ENCODE data around the gene WNT2B.

Gene WNT2B

DNA sequence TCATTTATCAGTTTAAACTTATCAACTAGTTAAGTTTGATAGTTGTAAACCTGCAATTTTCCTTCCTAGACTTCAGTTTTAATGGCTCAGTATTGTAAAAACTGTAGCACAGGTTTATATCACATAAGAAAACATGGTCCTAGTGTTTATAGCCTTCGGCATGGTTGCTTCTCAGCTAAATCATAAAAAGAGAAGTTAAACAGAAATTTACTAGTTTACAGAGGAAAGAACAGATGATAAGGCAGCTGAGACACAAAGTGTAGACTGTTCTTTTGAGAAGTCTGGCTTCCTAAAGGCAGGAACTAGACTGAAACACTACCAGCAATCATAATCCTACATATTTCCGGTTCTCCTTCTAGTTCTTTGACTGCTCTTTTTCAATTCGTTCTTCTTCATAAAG, 39.8 kb downstream of the WNT2B start (continued):
- TF ChIP-seq TRIM28 (IDR thresholded peaks at IDR 0.05; ENCODE audit: borderline replicate concordance, low read length) = 0 out of 2 replicates have a peak, but pooled peaks have one; percentile 64
- peak; percentile 98 for TF ChIP-seq FEZF1 (tag by site-specific recombination; IDR thresholded peaks at IDR 0.05)
- TF ChIP-seq, protein P1, sequence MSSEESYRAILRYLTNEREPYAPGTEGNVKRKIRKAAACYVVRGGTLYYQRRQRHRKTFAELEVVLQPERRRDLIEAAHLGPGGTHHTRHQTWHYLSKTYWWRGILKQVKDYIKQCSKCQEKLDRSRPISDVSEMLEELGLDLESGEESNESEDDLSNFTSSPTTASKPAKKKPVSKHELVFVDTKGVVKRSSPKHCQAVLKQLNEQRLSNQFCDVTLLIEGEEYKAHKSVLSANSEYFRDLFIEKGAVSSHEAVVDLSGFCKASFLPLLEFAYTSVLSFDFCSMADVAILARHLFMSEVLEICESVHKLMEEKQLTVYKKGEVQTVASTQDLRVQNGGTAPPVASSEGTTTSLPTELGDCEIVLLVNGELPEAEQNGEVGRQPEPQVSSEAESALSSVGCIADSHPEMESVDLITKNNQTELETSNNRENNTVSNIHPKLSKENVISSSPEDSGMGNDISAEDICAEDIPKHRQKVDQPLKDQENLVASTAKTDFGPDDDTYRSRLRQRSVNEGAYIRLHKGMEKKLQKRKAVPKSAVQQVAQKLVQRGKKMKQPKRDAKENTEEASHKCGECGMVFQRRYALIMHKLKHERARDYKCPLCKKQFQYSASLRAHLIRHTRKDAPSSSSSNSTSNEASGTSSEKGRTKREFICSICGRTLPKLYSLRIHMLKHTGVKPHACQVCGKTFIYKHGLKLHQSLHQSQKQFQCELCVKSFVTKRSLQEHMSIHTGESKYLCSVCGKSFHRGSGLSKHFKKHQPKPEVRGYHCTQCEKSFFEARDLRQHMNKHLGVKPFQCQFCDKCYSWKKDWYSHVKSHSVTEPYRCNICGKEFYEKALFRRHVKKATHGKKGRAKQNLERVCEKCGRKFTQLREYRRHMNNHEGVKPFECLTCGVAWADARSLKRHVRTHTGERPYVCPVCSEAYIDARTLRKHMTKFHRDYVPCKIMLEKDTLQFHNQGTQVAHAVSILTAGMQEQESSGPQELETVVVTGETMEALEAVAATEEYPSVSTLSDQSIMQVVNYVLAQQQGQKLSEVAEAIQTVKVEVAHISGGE (tag by site-specific recombination; conservative IDR thresholded peaks at IDR 0.05; ENCODE audit: low read depth) = 0 out of 2 replicates have a peak, but pooled peaks have one; percentile 24
- no peak for TF ChIP-seq ZBTB21 (tag by site-specific recombination; IDR thresholded peaks at IDR 0.05)
- TF ChIP-seq ZNF394 (tag by site-specific recombination; IDR thresholded peaks at IDR 0.05; ENCODE audit: borderline replicate concordance) = no peak
- TF ChIP-seq, protein P2, sequence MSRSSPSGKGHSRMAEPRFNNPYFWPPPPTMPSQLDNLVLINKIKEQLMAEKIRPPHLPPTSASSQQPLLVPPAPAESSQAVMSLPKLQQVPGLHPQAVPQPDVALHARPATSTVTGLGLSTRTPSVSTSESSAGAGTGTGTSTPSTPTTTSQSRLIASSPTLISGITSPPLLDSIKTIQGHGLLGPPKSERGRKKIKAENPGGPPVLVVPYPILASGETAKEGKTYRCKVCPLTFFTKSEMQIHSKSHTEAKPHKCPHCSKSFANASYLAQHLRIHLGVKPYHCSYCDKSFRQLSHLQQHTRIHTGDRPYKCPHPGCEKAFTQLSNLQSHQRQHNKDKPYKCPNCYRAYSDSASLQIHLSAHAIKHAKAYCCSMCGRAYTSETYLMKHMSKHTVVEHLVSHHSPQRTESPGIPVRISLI (tag by site-specific recombination; IDR thresholded peaks at IDR 0.05) = no peak
- TF ChIP-seq, protein P3, sequence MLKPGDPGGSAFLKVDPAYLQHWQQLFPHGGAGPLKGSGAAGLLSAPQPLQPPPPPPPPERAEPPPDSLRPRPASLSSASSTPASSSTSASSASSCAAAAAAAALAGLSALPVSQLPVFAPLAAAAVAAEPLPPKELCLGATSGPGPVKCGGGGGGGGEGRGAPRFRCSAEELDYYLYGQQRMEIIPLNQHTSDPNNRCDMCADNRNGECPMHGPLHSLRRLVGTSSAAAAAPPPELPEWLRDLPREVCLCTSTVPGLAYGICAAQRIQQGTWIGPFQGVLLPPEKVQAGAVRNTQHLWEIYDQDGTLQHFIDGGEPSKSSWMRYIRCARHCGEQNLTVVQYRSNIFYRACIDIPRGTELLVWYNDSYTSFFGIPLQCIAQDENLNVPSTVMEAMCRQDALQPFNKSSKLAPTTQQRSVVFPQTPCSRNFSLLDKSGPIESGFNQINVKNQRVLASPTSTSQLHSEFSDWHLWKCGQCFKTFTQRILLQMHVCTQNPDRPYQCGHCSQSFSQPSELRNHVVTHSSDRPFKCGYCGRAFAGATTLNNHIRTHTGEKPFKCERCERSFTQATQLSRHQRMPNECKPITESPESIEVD (tag by site-specific recombination; IDR thresholded peaks at IDR 0.05) = peak; percentile 94

DNA sequence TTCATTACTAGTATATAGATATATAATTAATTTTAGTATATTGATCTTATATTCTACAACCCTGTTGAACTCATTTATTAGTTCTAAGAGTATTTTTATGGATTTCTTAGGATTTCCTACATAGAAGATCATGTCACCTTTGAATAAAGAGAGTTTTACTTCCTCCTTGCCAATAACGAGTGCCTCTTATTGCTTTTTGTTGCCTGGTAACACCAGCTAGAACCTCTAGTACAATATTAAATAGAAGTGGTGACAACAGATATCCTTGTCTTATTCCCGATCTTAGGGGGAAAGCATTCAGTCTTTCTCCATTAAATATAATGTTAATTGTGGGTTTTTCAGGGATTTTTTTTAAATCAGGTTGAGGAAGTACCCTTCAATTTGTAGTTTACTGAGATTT, 40.8 kb downstream of the WNT2B start:
- Histone ChIP-seq H3K9me3 (ENCODE audit: control insufficient read depth, insufficient read depth, low read depth, low read length) (no peaks in the 10 kb centered on the region), H3K36me3 (ENCODE audit: control insufficient read depth in 2 of 2, insufficient read depth in 1 of 2, low read length in 2 of 2) (no peaks in the 10 kb centered on the region; a peak in 1 of 3 replicates), H3K4me3 (ENCODE audit: low read depth, low read length) (no peak overlapping the region), H3K27ac (ENCODE audit: extremely low read depth, low read depth, low read length) (no peak overlapping the region), H3K4me1 (ENCODE audit: control insufficient read depth, insufficient read depth, low read length) (no peaks in the 10 kb centered on the region)
- TF ChIP-seq KLF1 (tag by site-specific recombination; IDR thresholded peaks at IDR 0.05) (no peak), ZNF366 (tag by site-specific recombination; conservative IDR thresholded peaks at IDR 0.05) (no peak), ZNF155 (tag by site-specific recombination; IDR thresholded peaks at IDR 0.05) (no peak), ZNF121 (tag by site-specific recombination; IDR thresholded peaks at IDR 0.05) (no peak), ZFP41 (tag by site-specific recombination; IDR thresholded peaks at IDR 0.05; ENCODE audit: borderline replicate concordance) (no peak), GFI1B (tag by site-specific recombination; IDR thresholded peaks at IDR 0.05) (no peak), ZFHX2 (tag by site-specific recombination; conservative IDR thresholded peaks at IDR 0.05) (no peak), BCL11B (tag by site-specific recombination; IDR thresholded peaks at IDR 0.05; ENCODE audit: low read depth) (no peak), ZFP69B (tag by site-specific recombination; IDR thresholded peaks at IDR 0.05) (no peak), ZNF37A (tag by site-specific recombination; IDR thresholded peaks at IDR 0.05) (no peak), ZNF549 (tag by site-specific recombination; IDR thresholded peaks at IDR 0.05) (no peak), ZNF112 (tag by site-specific recombination; IDR thresholded peaks at IDR 0.05) (no peak)
- TF ChIP-seq, protein P2 (tag by site-specific recombination; IDR thresholded peaks at IDR 0.05) = no peak
- TF ChIP-seq, protein P4, sequence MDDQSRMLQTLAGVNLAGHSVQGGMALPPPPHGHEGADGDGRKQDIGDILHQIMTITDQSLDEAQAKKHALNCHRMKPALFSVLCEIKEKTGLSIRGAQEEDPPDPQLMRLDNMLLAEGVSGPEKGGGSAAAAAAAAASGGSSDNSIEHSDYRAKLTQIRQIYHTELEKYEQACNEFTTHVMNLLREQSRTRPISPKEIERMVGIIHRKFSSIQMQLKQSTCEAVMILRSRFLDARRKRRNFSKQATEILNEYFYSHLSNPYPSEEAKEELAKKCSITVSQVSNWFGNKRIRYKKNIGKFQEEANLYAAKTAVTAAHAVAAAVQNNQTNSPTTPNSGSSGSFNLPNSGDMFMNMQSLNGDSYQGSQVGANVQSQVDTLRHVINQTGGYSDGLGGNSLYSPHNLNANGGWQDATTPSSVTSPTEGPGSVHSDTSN (CRISPR knock-in tag; IDR thresholded peaks at IDR 0.05) = no peak
- TF ChIP-seq, protein P5, sequence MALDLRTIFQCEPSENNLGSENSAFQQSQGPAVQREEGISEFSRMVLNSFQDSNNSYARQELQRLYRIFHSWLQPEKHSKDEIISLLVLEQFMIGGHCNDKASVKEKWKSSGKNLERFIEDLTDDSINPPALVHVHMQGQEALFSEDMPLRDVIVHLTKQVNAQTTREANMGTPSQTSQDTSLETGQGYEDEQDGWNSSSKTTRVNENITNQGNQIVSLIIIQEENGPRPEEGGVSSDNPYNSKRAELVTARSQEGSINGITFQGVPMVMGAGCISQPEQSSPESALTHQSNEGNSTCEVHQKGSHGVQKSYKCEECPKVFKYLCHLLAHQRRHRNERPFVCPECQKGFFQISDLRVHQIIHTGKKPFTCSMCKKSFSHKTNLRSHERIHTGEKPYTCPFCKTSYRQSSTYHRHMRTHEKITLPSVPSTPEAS (tag by site-specific recombination; IDR thresholded peaks at IDR 0.05) = no peak
- CTCF ChIA-PET = no interaction called here
- POLR2A ChIA-PET = interaction anchor here (0.5 kb wide), 1 partner anchor 10 kb away, joined by 3 read pairs; no protein-coding TSS in a partner anchor
